Gastroesophageal sphincter (tissue), 4 donors: ENCODE measurements around the gene CEMIP2. TPM values are rescaled to one million over a fixed set of nuclear protein-coding genes. Genes with fewer than 3 reads are reported as not detected.

Experiments
- ATAC-seq: fragments of 150-250 bp; one replicate; pipeline ENCODE4 v1.9.1; 2016; ENCODE audit warnings: mild to moderate bottlenecking, moderate library complexity
- H3K27ac ChIP-seq, 4 donors: fragments of 200-600 bp; sonication (generic) in 3 of 4; 1 replicate in 3 of 4; 2 replicates in 1 of 4; pipeline ENCODE4 v1.5.1; 2016 to 2019
- H3K27me3 ChIP-seq: fragments of 200-600 bp; sonication (generic); one replicate; pipeline ENCODE4 v1.5.1; 2019
- H3K36me3 ChIP-seq, 2 donors: fragments of 200-600 bp; sonication (generic); one replicate each; pipeline ENCODE4 v1.5.1; 2019; ENCODE audit warnings: control low read depth in 1 of 2
- H3K4me1 ChIP-seq, 3 donors: fragments of 200-600 bp; sonication (generic); 1 replicate in 2 of 3; 2 replicates in 1 of 3; pipeline ENCODE4 v1.5.1; 2016 to 2019; ENCODE audit warnings: control low read depth in 2 of 3
- H3K4me3 ChIP-seq, 2 donors: fragments of 200-600 bp; sonication (generic); one replicate each; pipeline ENCODE4 v1.5.1; 2019; ENCODE audit warnings: mild to moderate bottlenecking in 1 of 2, moderate library complexity in 1 of 2
- H3K9me3 ChIP-seq, 3 donors: fragments of 200-600 bp; sonication (generic); one replicate each; pipeline ENCODE4 v1.5.1; 2017 to 2019; ENCODE audit warnings: control low read depth in 2 of 3
- CTCF ChIP-seq, 4 experiments: fragments of 200-600 bp in 2 of 4; fragments of 450-650 bp in 2 of 4; sonication (generic) in 1 of 4; IDR thresholded peaks; one replicate each; pipeline ENCODE4 v1.5.1; 2017 to 2019; ENCODE audit warnings: antibody characterized with exemption in 4 of 4, mild to moderate bottlenecking in 2 of 4, moderate library complexity in 2 of 4
- EP300 ChIP-seq: sonication (generic); formaldehyde crosslinking; IDR thresholded peaks from one replicate; pipeline ENCODE4 v1.6.1; 2017; ENCODE audit warnings: antibody characterized with exemption, mild to moderate bottlenecking
- POLR2A ChIP-seq, 2 donors: fragments of 450-650 bp; IDR thresholded peaks; one replicate each; pipeline ENCODE4 v1.6.1; 2017; ENCODE audit warnings: antibody characterized with exemption in 2 of 2, mild to moderate bottlenecking in 2 of 2, moderate library complexity in 1 of 2
- POLR2AphosphoS5 ChIP-seq: sonication (generic); formaldehyde crosslinking; IDR thresholded peaks from one replicate; pipeline ENCODE4 v1.6.1; 2017; ENCODE audit warnings: antibody characterized with exemption
- WGBS, 2 donors: methylation state at CpG; one replicate each; pipeline ENCODE4 v1.1.5; 2018; ENCODE audit warnings: low coverage in 1 of 2; 5-methylcytosine and 5-hydroxymethylcytosine counted together
- total RNA-seq, 4 donors: library from RNA; depleted of rRNA; stranded (reverse); fragments of >200 nt; gene quantifications; one replicate each; pipeline ENCODE4 v1.1.0, GENCODE V29; 2016

The CEMIP2 gene
- total RNA-seq, 4 donors from 2014 or later, result 8.1 to 84.5 (median 17.4) TPM

GRCh38 chr9:71736236-71736635 is 32.1 kb downstream of the CEMIP2 start:
- 94 to 100% methylated on average over 4 of the region's 4 CpGs for WGBS, 2 donors
- Histone ChIP-seq H3K9me3 (no peaks in the 10 kb centered on the region), H3K4me1 (no peaks in the 10 kb centered on the region), H3K27me3 (no peaks in the 10 kb centered on the region), H3K4me3 (no peak overlapping the region), H3K27ac (no peak overlapping the region), H3K36me3 (peaks cover 0 to 64% of the 10 kb centered on the region in 2 donors)
- no peak for ATAC-seq
- TF ChIP-seq POLR2A (IDR thresholded peaks at IDR 0.05) (no peak), CTCF (IDR thresholded peaks at IDR 0.05) (no peak), EP300 (no peak), POLR2AphosphoS5 (no peak)

GRCh38 chr9:71734950-71735349 is 33.4 kb downstream of the CEMIP2 start:
- H3K36me3 ChIP-seq, result peaks cover 0 to 75% of the 10 kb centered on the region in 2 donors
- 94 to 96% methylated on average over 4 of the region's 4 CpGs for WGBS, 2 donors
- no peaks in the 10 kb centered on the region for H3K9me3 ChIP-seq
- H3K4me1 ChIP-seq, result no peaks in the 10 kb centered on the region
- no peak for TF ChIP-seq POLR2AphosphoS5
- no peak for TF ChIP-seq POLR2A (IDR thresholded peaks at IDR 0.05)
- TF ChIP-seq EP300, result no peak
- no peak for TF ChIP-seq CTCF (IDR thresholded peaks at IDR 0.05)
- H3K4me3 ChIP-seq, result no peak overlapping the region
- no peak for ATAC-seq
- H3K27ac ChIP-seq, result no peak overlapping the region
- H3K27me3 ChIP-seq, result no peaks in the 10 kb centered on the region

GRCh38 chr9:71733176-71733575 is 35.1 kb downstream of the CEMIP2 start:
- WGBS, 2 donors, result 88 to 94% methylated on average over 1 of the region's 1 CpG
- H3K36me3 ChIP-seq, result peaks cover 0 to 76% of the 10 kb centered on the region in 2 donors
- H3K27ac ChIP-seq, result no peak overlapping the region
- no peaks in the 10 kb centered on the region for H3K4me1 ChIP-seq
- no peaks in the 10 kb centered on the region for H3K27me3 ChIP-seq
- TF ChIP-seq CTCF (IDR thresholded peaks at IDR 0.05) (no peak), EP300 (no peak), POLR2AphosphoS5 (no peak), POLR2A (IDR thresholded peaks at IDR 0.05) (no peak)
- no peak for ATAC-seq
- H3K4me3 ChIP-seq, result no peak overlapping the region
- H3K9me3 ChIP-seq, result no peaks in the 10 kb centered on the region

- H3K4me3 ChIP-seq, result no peak overlapping the region
- no peaks in the 10 kb centered on the region for H3K9me3 ChIP-seq
- H3K36me3 ChIP-seq, result peaks cover 0 to 83% of the 10 kb centered on the region in 2 donors
- no peak for TF ChIP-seq CTCF (IDR thresholded peaks at IDR 0.05)
- no peak for TF ChIP-seq POLR2A (IDR thresholded peaks at IDR 0.05)
- no peak for TF ChIP-seq EP300
- no peak for TF ChIP-seq POLR2AphosphoS5
- H3K27me3 ChIP-seq, result no peaks in the 10 kb centered on the region
- ATAC-seq, result no peak
- no peak overlapping the region for H3K27ac ChIP-seq
- WGBS, 2 donors, result 86% methylated on average over 3 to 6 of the region's 6 CpGs
- no peaks in the 10 kb centered on the region for H3K4me1 ChIP-seq
These were observed 38.3 kb downstream of the CEMIP2 start for GRCh38 chr9:71729816-71730526.

- H3K9me3 ChIP-seq, result no peaks in the 10 kb centered on the region
- WGBS, 2 donors, result 68 to 78% methylated on average over 3 of the region's 3 CpGs
- no peak overlapping the region for H3K4me3 ChIP-seq
- no peak for ATAC-seq
- no peaks in the 10 kb centered on the region for H3K27me3 ChIP-seq
- no peak for TF ChIP-seq EP300
- TF ChIP-seq POLR2AphosphoS5, result no peak
- TF ChIP-seq CTCF (IDR thresholded peaks at IDR 0.05), result no peak
- TF ChIP-seq POLR2A (IDR thresholded peaks at IDR 0.05), result no peak
- peaks cover 0 to 82% of the 10 kb centered on the region in 2 donors for H3K36me3 ChIP-seq
- no peak overlapping the region for H3K27ac ChIP-seq
- H3K4me1 ChIP-seq, result no peaks in the 10 kb centered on the region
These were observed 41.6 kb downstream of the CEMIP2 start for GRCh38 chr9:71726723-71727122.
